Nephron progenitor cell (in vitro differentiated cells): ENCODE measurements around the gene THY1.
"Not testable (repeated sequence)": the region's sequence is repeated elsewhere in the genome, so short reads cannot be mapped to it uniquely, and the experiment has no call there.

Experiments
- DNase-seq: peaks from one replicate; pipeline ENCODE4 v3.0.0; 2021
- H3K27ac Mint-ChIP-seq: 2 replicates; pipeline ENCODE4 v1.8.0; 2021; ENCODE audit warnings: mild to moderate bottlenecking, moderate library complexity, mixed read lengths
- H3K27me3 Mint-ChIP-seq: 2 replicates; pipeline ENCODE4 v1.8.0; 2021; ENCODE audit warnings: mild to moderate bottlenecking, low read depth, mixed read lengths; ENCODE audit not compliant: poor library complexity
- H3K36me3 Mint-ChIP-seq: 2 replicates; pipeline ENCODE4 v1.8.0; 2021; ENCODE audit warnings: low read depth, mixed read lengths
- H3K4me1 Mint-ChIP-seq: 2 replicates; pipeline ENCODE4 v1.8.0; 2021; ENCODE audit warnings: mixed read lengths
- H3K4me3 Mint-ChIP-seq: 2 replicates; pipeline ENCODE4 v1.8.0; 2021; ENCODE audit warnings: mild to moderate bottlenecking, moderate library complexity, mixed read lengths
- H3K9me3 Mint-ChIP-seq: 2 replicates; pipeline ENCODE4 v1.8.0; 2021; ENCODE audit warnings: mild to moderate bottlenecking, moderate library complexity, mixed read lengths
- TF ChIP-seq, protein P1 (sequence below): fragments of 200-600 bp; sonication (generic); IDR thresholded peaks from 2 replicates; pipeline ENCODE4 v1.5.0; 2021; ENCODE audit warnings: antibody characterized with exemption

Gene THY1

GRCh38 chr11:119446871-119447663 lies 24.1 kb upstream of the THY1 start:
- Mint-ChIP-seq H3K9me3 (peaks cover 3% of the 10 kb centered on the region), H3K4me1 (peaks cover 15% of the 10 kb centered on the region), H3K27ac (no peak overlapping the region), H3K27me3 (peaks cover 13% of the 10 kb centered on the region), H3K36me3 (no peaks in the 10 kb centered on the region), H3K4me3 (no peak overlapping the region)
- TF ChIP-seq, protein P1, sequence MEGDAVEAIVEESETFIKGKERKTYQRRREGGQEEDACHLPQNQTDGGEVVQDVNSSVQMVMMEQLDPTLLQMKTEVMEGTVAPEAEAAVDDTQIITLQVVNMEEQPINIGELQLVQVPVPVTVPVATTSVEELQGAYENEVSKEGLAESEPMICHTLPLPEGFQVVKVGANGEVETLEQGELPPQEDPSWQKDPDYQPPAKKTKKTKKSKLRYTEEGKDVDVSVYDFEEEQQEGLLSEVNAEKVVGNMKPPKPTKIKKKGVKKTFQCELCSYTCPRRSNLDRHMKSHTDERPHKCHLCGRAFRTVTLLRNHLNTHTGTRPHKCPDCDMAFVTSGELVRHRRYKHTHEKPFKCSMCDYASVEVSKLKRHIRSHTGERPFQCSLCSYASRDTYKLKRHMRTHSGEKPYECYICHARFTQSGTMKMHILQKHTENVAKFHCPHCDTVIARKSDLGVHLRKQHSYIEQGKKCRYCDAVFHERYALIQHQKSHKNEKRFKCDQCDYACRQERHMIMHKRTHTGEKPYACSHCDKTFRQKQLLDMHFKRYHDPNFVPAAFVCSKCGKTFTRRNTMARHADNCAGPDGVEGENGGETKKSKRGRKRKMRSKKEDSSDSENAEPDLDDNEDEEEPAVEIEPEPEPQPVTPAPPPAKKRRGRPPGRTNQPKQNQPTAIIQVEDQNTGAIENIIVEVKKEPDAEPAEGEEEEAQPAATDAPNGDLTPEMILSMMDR, result no peak
- no peak for DNase-seq

GRCh38 chr11:119446434-119446833 lies 23.5 kb upstream of the THY1 start:
- Mint-ChIP-seq H3K9me3 (peaks cover 3% of the 10 kb centered on the region), H3K36me3 (no peaks in the 10 kb centered on the region), H3K27ac (no peak overlapping the region), H3K4me3 (no peak overlapping the region), H3K27me3 (peaks cover 13% of the 10 kb centered on the region), H3K4me1 (peaks cover 20% of the 10 kb centered on the region)
- TF ChIP-seq, protein P1, result no peak
- no peak for DNase-seq

DNA sequence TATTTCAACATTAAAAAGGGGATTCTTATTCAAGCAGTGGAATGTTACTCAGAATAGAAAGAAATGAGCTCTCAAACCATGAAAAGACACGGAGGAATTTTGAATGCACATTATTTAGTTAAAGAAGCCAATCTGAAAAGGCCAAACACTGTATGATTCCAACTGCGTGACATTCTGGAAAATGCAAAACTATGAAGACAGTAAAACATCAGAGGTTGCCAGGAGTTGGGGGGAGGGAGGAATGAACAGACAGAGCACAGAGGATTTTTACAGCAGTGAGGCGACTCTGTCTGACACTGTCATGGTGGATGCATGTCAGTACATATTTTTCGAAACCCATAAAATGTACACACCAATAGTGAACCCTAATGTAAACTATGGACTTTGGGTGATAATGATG lies 22.9 kb upstream of the THY1 start:
- H3K4me3 Mint-ChIP-seq, result no peak overlapping the region
- no peak for DNase-seq
- TF ChIP-seq, protein P1, result no peak
- H3K27me3 Mint-ChIP-seq, result peaks cover 13% of the 10 kb centered on the region
- H3K36me3 Mint-ChIP-seq, result no peaks in the 10 kb centered on the region
- H3K9me3 Mint-ChIP-seq, result peaks cover 3% of the 10 kb centered on the region
- no peak overlapping the region for H3K27ac Mint-ChIP-seq
- peaks cover 25% of the 10 kb centered on the region for H3K4me1 Mint-ChIP-seq

GRCh38 chr11:119445379-119445778 lies 22.4 kb upstream of the THY1 start:
- peaks cover 25% of the 10 kb centered on the region for H3K4me1 Mint-ChIP-seq
- H3K27me3 Mint-ChIP-seq, result peaks cover 13% of the 10 kb centered on the region
- no peak overlapping the region for H3K4me3 Mint-ChIP-seq
- no peak overlapping the region for H3K27ac Mint-ChIP-seq
- TF ChIP-seq, protein P1, result no peak
- peaks cover 3% of the 10 kb centered on the region for H3K9me3 Mint-ChIP-seq
- DNase-seq, result no peak
- no peaks in the 10 kb centered on the region for H3K36me3 Mint-ChIP-seq

- no peaks in the 10 kb centered on the region for H3K36me3 Mint-ChIP-seq
- H3K4me3 Mint-ChIP-seq, result no peak overlapping the region
- DNase-seq, result no peak
- H3K9me3 Mint-ChIP-seq, result peaks cover 7% of the 10 kb centered on the region
- peaks cover 13% of the 10 kb centered on the region for H3K27me3 Mint-ChIP-seq
- H3K4me1 Mint-ChIP-seq, result peaks cover 11% of the 10 kb centered on the region
- TF ChIP-seq, protein P1, result no peak
- no peak overlapping the region for H3K27ac Mint-ChIP-seq
Observed at GRCh38 chr11:119441898-119442243, 18.9 kb upstream of the THY1 start.

DNA sequence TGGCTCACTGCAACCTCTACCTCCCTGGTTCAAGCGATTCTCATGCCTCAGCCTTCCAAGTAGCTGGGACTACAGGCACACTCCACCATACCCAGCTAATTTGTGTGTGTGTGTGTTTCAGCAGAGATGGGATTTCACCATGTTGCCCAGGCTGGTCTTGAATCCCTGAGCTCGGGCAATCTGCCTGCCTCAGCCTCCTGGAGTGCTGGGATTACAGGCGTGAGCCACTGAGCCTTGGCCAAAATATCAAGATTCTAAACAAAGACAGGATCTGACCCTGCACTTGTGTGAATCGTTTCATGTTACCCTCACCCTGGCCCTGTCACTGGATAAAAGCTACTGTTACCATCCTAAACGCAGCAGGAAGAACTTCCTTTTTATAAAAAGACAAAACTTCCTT lies 15.6 kb upstream of the THY1 start:
- Mint-ChIP-seq H3K9me3 (peaks cover 10% of the 10 kb centered on the region), H3K36me3 (no peaks in the 10 kb centered on the region), H3K27ac (no peak overlapping the region), H3K4me3 (no peak overlapping the region), H3K4me1 (peaks cover 12% of the 10 kb centered on the region), H3K27me3 (peaks cover 17% of the 10 kb centered on the region)
- no peak for DNase-seq
- TF ChIP-seq, protein P1, result no peak

GRCh38 chr11:119437521-119437920 lies 14.5 kb upstream of the THY1 start:
- not testable (repeated sequence) for H3K36me3 Mint-ChIP-seq, H3K9me3 Mint-ChIP-seq, H3K27ac Mint-ChIP-seq, H3K4me3 Mint-ChIP-seq, DNase-seq
- H3K27me3 Mint-ChIP-seq, result peaks cover 24% of the 10 kb centered on the region
- peaks cover 23% of the 10 kb centered on the region for H3K4me1 Mint-ChIP-seq
